Sigmoid colon (tissue), 7 donors: ENCODE measurements around the gene WDR73. TPM values are rescaled to one million over a fixed set of nuclear protein-coding genes. Genes with fewer than 3 reads are reported as not detected.

Experiments
- DNase-seq: peaks from one replicate; pipeline ENCODE4 v3.0.0-alpha.2; 2019
- H3K27ac ChIP-seq, 4 donors: fragments of 200-600 bp; sonication (generic); one replicate each; pipeline ENCODE4 v1.5.1; 2016 to 2019; ENCODE audit warnings: mild to moderate bottlenecking in 1 of 4
- H3K27me3 ChIP-seq, 3 donors: fragments of 200-600 bp; sonication (generic); one replicate each; pipeline ENCODE4 v1.5.1; 2019; ENCODE audit warnings: mild to moderate bottlenecking in 1 of 3
- H3K36me3 ChIP-seq, 4 donors: fragments of 200-600 bp; sonication (generic); one replicate each; pipeline ENCODE4 v1.5.1; 2016 to 2019
- H3K4me1 ChIP-seq, 4 donors: fragments of 200-600 bp; sonication (generic); one replicate each; pipeline ENCODE4 v1.5.1; 2017 to 2019
- H3K4me3 ChIP-seq, 4 donors: fragments of 200-600 bp; sonication (generic); one replicate each; pipeline ENCODE4 v1.5.1; 2017 to 2019; ENCODE audit warnings: mild to moderate bottlenecking in 2 of 4, moderate library complexity in 1 of 4
- H3K9me3 ChIP-seq, 4 donors: fragments of 200-600 bp in 3 of 4; sonication (generic) in 3 of 4; one replicate each; pipeline versions ENCODE4 v1.5.1 to v1.6.1; 2013 to 2019
- CTCF ChIP-seq, 4 experiments: fragments of 450-650 bp in 3 of 4; fragments of 200-600 bp in 1 of 4; IDR thresholded peaks; one replicate each; pipeline ENCODE4 v1.5.1; 2016 to 2019; ENCODE audit warnings: antibody characterized with exemption in 4 of 4, mild to moderate bottlenecking in 3 of 4, moderate library complexity in 2 of 4
- EP300 ChIP-seq, 4 donors: sonication (generic); formaldehyde crosslinking; IDR thresholded peaks; one replicate each; pipeline ENCODE4 v1.6.1; 2017; ENCODE audit warnings: antibody characterized with exemption in 4 of 4
- POLR2A ChIP-seq, 2 donors: fragments of 450-650 bp; IDR thresholded peaks; one replicate each; pipeline ENCODE4 v1.6.1; 2016; ENCODE audit warnings: antibody characterized with exemption in 2 of 2, mild to moderate bottlenecking in 2 of 2, moderate library complexity in 2 of 2
- POLR2AphosphoS5 ChIP-seq, 4 donors: sonication (generic); formaldehyde crosslinking; IDR thresholded peaks; one replicate each; pipeline ENCODE4 v1.6.1; 2017; ENCODE audit warnings: antibody characterized with exemption in 4 of 4
- WGBS, 2 donors: extraction: QIAGEN DNeasy Blood & Tissue Kit; methylation state at CpG; one replicate each; pipeline ENCODE4 v1.1.7; 2013; 5-methylcytosine and 5-hydroxymethylcytosine counted together
- intact Hi-C: fragments of 100-400 bp; cut with DNase I; formaldehyde crosslinking; loops from one replicate; pipeline ENCODE4 v1.15.1; 2023
- polyA plus RNA-seq, 3 donors: library from polyadenylated mRNA; stranded (reverse); fragments of 200-250 nt; gene quantifications; one replicate each; pipeline ENCODE4 v1.2.3, GENCODE V29; 2013
- total RNA-seq, 4 donors: library from RNA; depleted of rRNA; stranded (reverse); fragments of >200 nt; gene quantifications; one replicate each; pipeline ENCODE4 v1.1.0, GENCODE V29; 2016
- donor health status: healthy with polysubstance abuse.
- donor health status: Bipolar disorder and iron deficiency.
- donor health status: healthy.

The WDR73 gene
- total and polyA plus RNA-seq, 7 donors: 6.7 to 22.7 (median 17.1) TPM

DNA sequence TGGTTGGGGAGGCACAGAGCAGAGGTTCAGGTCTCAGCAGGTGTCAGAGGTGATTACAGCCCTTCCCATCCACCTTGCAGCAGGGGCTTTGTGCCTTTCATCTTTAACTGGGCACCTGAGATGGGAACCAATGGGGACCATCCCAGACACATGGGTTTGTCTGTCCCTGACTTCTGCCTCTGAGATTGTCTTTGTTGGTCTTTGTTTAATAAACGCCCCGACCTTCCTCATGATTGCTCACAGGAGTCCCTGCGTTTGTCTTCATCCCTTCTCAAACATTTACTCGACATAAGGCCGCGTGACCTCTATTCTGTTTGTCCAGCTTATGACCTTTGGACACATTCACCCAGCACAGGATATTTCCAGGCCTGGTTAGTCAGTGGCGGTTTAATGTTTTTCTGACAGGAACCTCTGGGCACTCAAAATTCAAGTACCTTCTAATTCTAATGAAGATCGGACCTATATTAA lies 47.4 kb downstream of the WDR73 start:
- 20 to 65% methylated on average over 8 of the region's 8 CpGs for WGBS, 2 donors
- Histone ChIP-seq H3K27ac (no peak overlapping the region), H3K36me3 (peaks cover 0 to 40% (median 2%) of the 10 kb centered on the region in 4 donors), H3K9me3 (no peaks in the 10 kb centered on the region), H3K4me3 (no peak overlapping the region), H3K4me1 (peaks cover 0 to 7% (median 3%) of the 10 kb centered on the region in 4 donors), H3K27me3 (no peaks in the 10 kb centered on the region)
- no peak for TF ChIP-seq EP300 (IDR thresholded peaks at IDR 0.05)
- TF ChIP-seq POLR2AphosphoS5 (IDR thresholded peaks at IDR 0.05): no peak
- no peak for TF ChIP-seq POLR2A (IDR thresholded peaks at IDR 0.05)
- intact Hi-C loops: no loop called here
- DNase-seq: peak; percentile 17

- Histone ChIP-seq H3K4me3 (no peak overlapping the region), H3K27ac (no peak overlapping the region), H3K27me3 (no peaks in the 10 kb centered on the region), H3K9me3 (no peaks in the 10 kb centered on the region), H3K36me3 (peaks cover 0 to 40% (median 2%) of the 10 kb centered on the region in 4 donors), H3K4me1 (peaks cover 0 to 11% (median 8%) of the 10 kb centered on the region in 4 donors)
- WGBS, 2 donors: 59 to 76% methylated on average over 2 of the region's 2 CpGs
- no peak for TF ChIP-seq POLR2AphosphoS5 (IDR thresholded peaks at IDR 0.05)
- TF ChIP-seq POLR2A (IDR thresholded peaks at IDR 0.05): no peak
- no peak for TF ChIP-seq EP300 (IDR thresholded peaks at IDR 0.05)
- TF ChIP-seq CTCF (IDR thresholded peaks at IDR 0.05): no peak
- intact Hi-C loops: no loop called here
- no peak for DNase-seq
Observed at GRCh38 chr15:84605554-84605882, 48.6 kb downstream of the WDR73 start.

- intact Hi-C loops: no loop called here
- no peaks in the 10 kb centered on the region for H3K27me3 ChIP-seq
- H3K4me3 ChIP-seq: no peak overlapping the region
- H3K9me3 ChIP-seq: no peaks in the 10 kb centered on the region
- DNase-seq: no peak
- no peak overlapping the region for H3K27ac ChIP-seq
- peaks cover 0 to 13% (median 9%) of the 10 kb centered on the region in 4 donors for H3K4me1 ChIP-seq
- peaks cover 0 to 40% (median 2%) of the 10 kb centered on the region in 4 donors for H3K36me3 ChIP-seq
- TF ChIP-seq CTCF (IDR thresholded peaks at IDR 0.05) (no peak), POLR2AphosphoS5 (IDR thresholded peaks at IDR 0.05) (no peak), EP300 (IDR thresholded peaks at IDR 0.05) (no peak), POLR2A (IDR thresholded peaks at IDR 0.05) (no peak)
- WGBS, 2 donors: 77 to 79% methylated on average over 19 of the region's 19 CpGs
Observed at GRCh38 chr15:84604826-84605553, 49.1 kb downstream of the WDR73 start.

DNA sequence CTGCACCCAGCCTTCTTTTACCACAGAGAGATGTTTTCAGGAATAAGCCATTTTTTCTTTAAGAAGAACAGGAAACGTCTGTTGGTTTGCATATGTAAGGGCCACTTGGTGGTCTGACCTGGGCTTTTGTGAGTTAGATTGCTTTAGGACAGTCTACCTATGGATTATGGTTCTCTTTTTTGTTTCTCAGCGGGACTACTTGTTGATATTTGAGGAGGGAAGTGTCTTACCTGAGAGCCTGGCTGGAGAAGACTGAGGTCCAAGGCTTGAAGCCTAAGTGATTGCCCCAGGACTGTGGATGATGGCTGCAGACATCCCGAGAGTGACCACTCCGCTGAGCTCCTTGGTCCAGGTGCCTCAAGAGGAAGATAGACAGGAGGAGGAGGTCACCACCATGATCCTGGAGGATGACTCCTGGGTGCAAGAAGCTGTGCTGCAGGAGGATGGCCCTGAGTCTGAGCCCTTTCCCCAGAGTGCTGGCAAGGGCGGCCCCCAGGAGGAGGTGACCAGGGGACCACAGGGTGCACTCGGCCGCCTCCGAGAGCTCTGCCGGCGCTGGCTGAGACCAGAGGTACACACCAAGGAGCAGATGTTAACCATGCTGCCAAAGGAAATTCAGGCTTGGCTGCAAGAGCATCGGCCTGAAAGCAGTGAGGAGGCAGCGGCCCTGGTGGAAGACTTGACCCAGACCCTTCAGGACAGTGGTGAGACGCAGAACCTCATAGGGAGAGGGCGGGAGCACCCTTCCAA lies 50.3 kb downstream of the WDR73 start:
- H3K9me3 ChIP-seq: no peaks in the 10 kb centered on the region
- H3K4me3 ChIP-seq: no peak overlapping the region
- H3K4me1 ChIP-seq: peaks cover 0 to 22% (median 10%) of the 10 kb centered on the region in 4 donors
- peaks cover 0 to 40% (median 2%) of the 10 kb centered on the region in 4 donors for H3K36me3 ChIP-seq
- no peak for TF ChIP-seq POLR2AphosphoS5 (IDR thresholded peaks at IDR 0.05)
- TF ChIP-seq EP300 (IDR thresholded peaks at IDR 0.05): no peak
- intact Hi-C loops: no loop called here
- H3K27me3 ChIP-seq: no peaks in the 10 kb centered on the region
- WGBS, 2 donors: 94% methylated on average over 14 of the region's 14 CpGs
- no peak for DNase-seq
- H3K27ac ChIP-seq: no peak overlapping the region

GRCh38 chr15:84601555-84601838 lies 52.6 kb downstream of the WDR73 start:
- Histone ChIP-seq H3K27me3 (no peaks in the 10 kb centered on the region), H3K36me3 (peaks cover 0 to 28% (median 2%) of the 10 kb centered on the region in 4 donors), H3K4me3 (peak overlapping the region; percentile 77 to 98 (median 91)), H3K4me1 (peaks cover 0 to 22% (median 10%) of the 10 kb centered on the region in 4 donors), H3K9me3 (no peaks in the 10 kb centered on the region), H3K27ac (peak overlapping the region in 2 of 4 donors; percentile 80 to 84)
- TF ChIP-seq POLR2AphosphoS5 (IDR thresholded peaks at IDR 0.05): no peak
- no peak for TF ChIP-seq EP300 (IDR thresholded peaks at IDR 0.05)
- no peak for TF ChIP-seq POLR2A (IDR thresholded peaks at IDR 0.05)
- no peak for TF ChIP-seq CTCF (IDR thresholded peaks at IDR 0.05)
- DNase-seq: no peak
- intact Hi-C loops: loop anchor here (2.0 kb wide), 2 partner anchors 29 to 277 kb away; no protein-coding TSS in a partner anchor
- 7 to 16% methylated on average over 6 of the region's 6 CpGs for WGBS, 2 donors
